ENCODE data around the gene IGF2R. TPM values are rescaled to one million over a fixed set of nuclear protein-coding genes. Genes with fewer than 3 reads are reported as not detected.

Gene IGF2R
- total RNA-seq, 8 experiments from 2014 or later: 18.4 to 124 (median 53.5) TPM

DNA sequence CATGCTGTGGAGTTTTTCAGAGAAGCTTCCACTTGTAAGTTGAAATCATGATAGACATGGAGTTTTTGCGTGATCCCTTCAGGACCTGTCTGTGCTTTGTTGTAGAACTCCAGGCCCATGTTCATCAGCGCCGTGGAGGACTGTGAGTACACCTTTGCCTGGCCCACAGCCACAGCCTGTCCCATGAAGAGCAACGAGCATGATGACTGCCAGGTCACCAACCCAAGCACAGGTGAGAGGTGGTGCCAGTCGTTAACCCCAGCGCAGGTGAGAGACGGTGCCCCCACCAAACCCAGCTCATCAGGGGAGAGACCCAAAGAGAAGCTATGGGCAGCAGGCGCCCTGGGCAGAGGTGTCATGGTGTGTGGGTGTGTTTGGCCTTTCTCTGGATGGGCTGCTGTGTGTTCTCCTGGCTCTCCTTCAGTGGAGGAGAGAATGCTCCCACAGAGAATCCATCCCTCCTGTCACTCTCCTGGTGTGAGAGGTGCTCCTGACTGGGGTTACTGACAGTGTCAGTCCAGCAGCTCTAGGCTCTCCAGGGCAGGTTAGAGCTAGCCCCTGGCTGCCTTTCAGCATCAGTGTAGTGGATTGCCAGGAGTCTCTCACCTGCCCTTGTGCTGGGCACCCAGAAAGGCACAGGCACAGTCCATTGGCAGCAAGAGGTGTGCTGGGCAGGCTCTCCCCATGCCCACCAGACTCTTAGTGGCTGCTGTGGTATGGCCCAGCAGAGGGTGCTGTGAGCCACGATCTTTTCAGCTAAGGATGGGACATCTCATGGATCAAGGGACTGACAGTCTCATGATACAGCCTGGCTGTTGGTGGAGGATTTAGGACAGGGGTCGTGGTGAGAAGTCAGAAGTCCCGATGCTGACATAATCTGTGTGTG is 103.2 kb downstream of the IGF2R start:
- Histone ChIP-seq H3K27ac (no peak overlapping the region), H3K4me1 (replicated peaks in 1 of 2) (no peaks in the 10 kb centered on the region), H3K4me3 (no peak overlapping the region)
- in situ Hi-C loops (cut with MboI; ENCODE audit: low pct_unique_long_range_greater_than_20kb in 2 of 9, low sequenced_read_pairs in 9 of 9, unreplicated experiment in 9 of 9): no loop called here
- peak in 7 of 8 experiments; percentile 26 to 61 (median 30) for ATAC-seq (replicated peaks in 6 of 8)
- WGBS, 10 experiments: 57 to 100% (median 86%) methylated on average over 1 to 7 of the region's 11 CpGs; no CpG with 5 or more reads in 3 of the 10 experiments

DNA sequence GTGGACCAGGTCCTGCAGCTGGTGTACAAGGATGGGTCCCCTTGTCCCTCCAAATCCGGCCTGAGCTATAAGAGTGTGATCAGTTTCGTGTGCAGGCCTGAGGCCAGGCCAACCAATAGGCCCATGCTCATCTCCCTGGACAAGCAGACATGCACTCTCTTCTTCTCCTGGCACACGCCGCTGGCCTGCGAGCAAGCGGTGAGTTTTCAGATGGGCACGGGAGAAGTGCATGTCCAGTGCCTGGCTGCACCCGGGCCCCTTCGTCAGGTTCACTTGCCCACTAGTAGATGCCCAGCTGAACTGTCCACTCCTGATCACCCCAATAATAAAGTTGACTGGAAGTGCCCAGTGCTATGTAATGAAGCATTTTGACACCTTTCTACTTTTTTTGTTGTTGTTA is 104.4 kb downstream of the IGF2R start:
- no peaks in the 10 kb centered on the region for H3K4me1 ChIP-seq (replicated peaks in 1 of 2)
- WGBS, 10 experiments: 83 to 100% (median 97%) methylated on average over 2 to 9 of the region's 9 CpGs; no CpG with 5 or more reads in 5 of the 10 experiments
- no peak for ATAC-seq (replicated peaks in 6 of 8)
- in situ Hi-C loops (cut with MboI; ENCODE audit: low pct_unique_long_range_greater_than_20kb in 2 of 9, low sequenced_read_pairs in 9 of 9, unreplicated experiment in 9 of 9): no loop called here
- no peak overlapping the region for H3K27ac ChIP-seq
- no peak overlapping the region for H3K4me3 ChIP-seq

DNA sequence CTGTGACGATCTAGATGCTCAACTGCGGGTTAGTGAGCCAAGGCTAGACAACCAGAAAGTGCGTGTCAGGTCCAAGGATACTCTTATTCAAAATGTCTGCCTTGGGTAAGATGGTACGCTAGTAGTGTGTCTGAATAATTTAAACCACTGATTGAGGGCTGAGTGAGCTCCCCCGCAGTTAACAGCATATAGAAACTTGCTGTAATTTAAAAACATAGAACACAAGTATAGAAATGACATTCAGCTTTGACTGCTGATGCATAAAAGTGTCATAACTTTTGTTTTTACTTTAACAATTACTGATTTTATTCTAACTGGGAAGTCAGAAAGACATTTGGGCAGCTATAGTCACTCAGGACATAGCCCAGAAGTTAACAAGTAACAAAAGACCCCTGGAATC is 107.1 kb downstream of the IGF2R start:
- no peak overlapping the region for H3K4me3 ChIP-seq
- H3K27ac ChIP-seq: no peak overlapping the region
- ATAC-seq (replicated peaks in 6 of 8): no peak
- in situ Hi-C loops (cut with MboI; ENCODE audit: low pct_unique_long_range_greater_than_20kb in 2 of 9, low sequenced_read_pairs in 9 of 9, unreplicated experiment in 9 of 9): loop anchor here in 1 of 9 experiments (25.0 kb wide), 1 partner anchor 386 kb away; no protein-coding TSS in a partner anchor
- 88 to 100% (median 100%) methylated on average over 1 to 5 of the region's 5 CpGs; no CpG with 5 or more reads in 3 of the 10 experiments for WGBS, 10 experiments
- no peaks in the 10 kb centered on the region for H3K4me1 ChIP-seq (replicated peaks in 1 of 2)

DNA sequence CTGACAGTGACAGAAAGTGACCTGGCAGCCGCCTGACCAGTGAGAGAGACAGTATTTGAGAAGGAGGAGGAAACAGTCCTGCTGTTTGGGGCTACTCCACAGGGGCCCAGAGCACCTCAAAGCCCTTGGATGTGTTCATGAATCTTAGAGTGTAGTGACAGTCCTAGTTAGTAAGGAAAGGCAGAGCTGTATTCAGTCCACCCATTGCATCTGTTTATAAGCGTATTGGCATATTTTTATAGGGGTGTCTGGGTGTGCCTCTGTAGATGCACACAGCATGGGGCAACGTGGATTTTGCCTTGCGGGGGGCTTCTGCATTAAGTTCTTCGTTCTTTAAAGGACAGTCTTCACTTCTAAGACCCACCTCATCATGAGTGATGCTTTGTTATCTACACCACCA is 108.1 kb downstream of the IGF2R start:
- ATAC-seq (replicated peaks in 6 of 8): peak in 2 of 8 experiments; percentile 71 to 82
- H3K27ac ChIP-seq: no peak overlapping the region
- H3K4me1 ChIP-seq (replicated peaks in 1 of 2): no peaks in the 10 kb centered on the region
- in situ Hi-C loops (cut with MboI; ENCODE audit: low pct_unique_long_range_greater_than_20kb in 2 of 9, low sequenced_read_pairs in 9 of 9, unreplicated experiment in 9 of 9): loop anchor here in 1 of 9 experiments (25.0 kb wide), 1 partner anchor 385 kb away; no protein-coding TSS in a partner anchor
- WGBS, 10 experiments: 25 to 100% (median 90%) methylated on average over 1 to 5 of the region's 5 CpGs
- H3K4me3 ChIP-seq: no peak overlapping the region

DNA sequence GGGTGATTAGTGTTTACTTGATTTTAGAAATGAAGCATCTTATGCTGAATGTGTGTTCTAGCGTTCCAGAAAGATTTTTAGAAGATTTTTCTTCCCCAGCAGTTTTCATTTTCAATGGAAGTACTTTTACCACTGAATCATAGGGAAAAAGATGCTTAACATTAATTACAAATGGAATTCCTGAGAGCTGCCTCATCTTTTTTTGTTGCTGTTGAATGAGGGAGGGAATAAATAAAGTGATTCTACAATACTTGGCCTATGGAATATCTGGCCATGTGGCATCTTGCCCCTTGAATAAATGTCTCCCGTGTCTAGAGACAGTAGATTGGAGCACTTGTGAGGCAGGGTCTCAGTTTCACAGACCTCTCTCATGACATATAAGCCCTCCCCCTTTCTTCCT is 108.6 kb downstream of the IGF2R start:
- Histone ChIP-seq H3K4me3 (no peak overlapping the region), H3K27ac (no peak overlapping the region), H3K4me1 (replicated peaks in 1 of 2) (no peaks in the 10 kb centered on the region)
- in situ Hi-C loops (cut with MboI; ENCODE audit: low pct_unique_long_range_greater_than_20kb in 2 of 9, low sequenced_read_pairs in 9 of 9, unreplicated experiment in 9 of 9): loop anchor here in 1 of 9 experiments (25.0 kb wide), 1 partner anchor 385 kb away; no protein-coding TSS in a partner anchor
- peak in 2 of 8 experiments; percentile 47 to 49 for ATAC-seq (replicated peaks in 6 of 8)
- 0 to 100% (median 90%) methylated on average over 1 to 2 of the region's 2 CpGs; no CpG with 5 or more reads in 1 of the 10 experiments for WGBS, 10 experiments

DNA sequence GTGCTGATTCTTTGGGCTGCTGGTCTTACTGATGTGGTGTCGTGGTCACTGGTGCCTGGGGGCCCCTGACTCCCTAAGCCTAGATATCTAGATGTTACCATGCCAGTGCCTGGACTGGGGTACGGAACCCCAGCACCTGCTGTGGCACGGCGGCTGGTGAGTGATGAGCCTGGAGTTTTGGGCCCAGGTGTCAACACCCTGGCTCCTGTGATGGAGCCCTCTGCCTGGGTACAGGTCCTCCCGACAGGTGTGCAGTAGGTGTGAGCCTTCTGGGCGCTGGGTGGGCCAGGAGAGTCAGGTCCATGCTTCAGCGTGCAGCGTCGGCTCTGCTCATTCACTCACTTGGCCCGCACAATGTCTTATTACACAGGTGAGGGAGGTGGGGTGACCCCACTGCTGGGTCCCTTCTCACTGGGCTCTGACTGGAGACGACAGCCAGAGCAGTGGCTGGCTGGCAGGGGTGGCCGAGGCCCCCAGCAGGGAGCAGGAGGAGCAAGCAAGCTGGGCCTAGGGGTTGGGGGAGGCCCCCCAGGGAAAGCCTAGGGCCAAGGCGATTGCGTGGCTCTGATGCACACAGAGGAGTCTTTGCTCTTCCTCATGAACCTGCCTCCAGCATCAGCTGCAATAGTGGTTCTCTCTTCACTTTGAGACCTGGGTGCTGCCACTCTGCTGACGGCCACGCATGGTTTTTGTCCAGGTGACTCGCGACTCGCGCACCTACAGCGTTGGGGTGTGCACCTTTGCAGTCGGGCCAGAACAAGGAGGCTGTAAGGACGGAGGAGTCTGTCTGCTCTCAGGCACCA is 110.2 kb downstream of the IGF2R start:
- no peak for ATAC-seq (replicated peaks in 6 of 8)
- no peaks in the 10 kb centered on the region for H3K4me1 ChIP-seq (replicated peaks in 1 of 2)
- in situ Hi-C loops (cut with MboI; ENCODE audit: low pct_unique_long_range_greater_than_20kb in 2 of 9, low sequenced_read_pairs in 9 of 9, unreplicated experiment in 9 of 9): loop anchor here in 1 of 9 experiments (25.0 kb wide), 1 partner anchor 383 kb away; no protein-coding TSS in a partner anchor
- no peak overlapping the region for H3K27ac ChIP-seq
- 90 to 95% (median 92%) methylated on average over 4 to 9 of the region's 23 CpGs; no CpG with 5 or more reads in 5 of the 10 experiments for WGBS, 10 experiments
- no peak overlapping the region for H3K4me3 ChIP-seq

DNA sequence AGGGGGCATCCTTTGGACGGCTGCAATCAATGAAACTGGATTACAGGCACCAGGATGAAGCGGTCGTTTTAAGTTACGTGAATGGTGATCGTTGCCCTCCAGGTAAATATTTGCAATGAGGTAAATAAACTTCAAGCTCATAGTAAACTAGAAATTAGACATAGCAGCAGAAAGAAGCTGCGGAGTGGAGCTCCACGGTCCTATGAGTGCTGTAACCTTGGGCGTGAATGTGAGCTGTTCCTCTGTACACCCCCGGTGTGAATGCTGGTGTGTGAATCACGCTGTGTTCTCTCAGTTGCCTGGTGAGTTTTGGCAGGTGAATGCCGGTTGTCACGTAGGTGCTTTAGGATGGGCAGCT is 110.8 kb downstream of the IGF2R start:
- no peak for ATAC-seq (replicated peaks in 6 of 8)
- Histone ChIP-seq H3K4me3 (no peak overlapping the region), H3K27ac (no peak overlapping the region), H3K4me1 (replicated peaks in 1 of 2) (no peaks in the 10 kb centered on the region)
- in situ Hi-C loops (cut with MboI; ENCODE audit: low pct_unique_long_range_greater_than_20kb in 2 of 9, low sequenced_read_pairs in 9 of 9, unreplicated experiment in 9 of 9): loop anchor here in 1 of 9 experiments (25.0 kb wide), 1 partner anchor 383 kb away; no protein-coding TSS in a partner anchor
- WGBS, 10 experiments: 88 to 100% (median 97%) methylated on average over 1 to 9 of the region's 12 CpGs; no CpG with 5 or more reads in 3 of the 10 experiments

DNA sequence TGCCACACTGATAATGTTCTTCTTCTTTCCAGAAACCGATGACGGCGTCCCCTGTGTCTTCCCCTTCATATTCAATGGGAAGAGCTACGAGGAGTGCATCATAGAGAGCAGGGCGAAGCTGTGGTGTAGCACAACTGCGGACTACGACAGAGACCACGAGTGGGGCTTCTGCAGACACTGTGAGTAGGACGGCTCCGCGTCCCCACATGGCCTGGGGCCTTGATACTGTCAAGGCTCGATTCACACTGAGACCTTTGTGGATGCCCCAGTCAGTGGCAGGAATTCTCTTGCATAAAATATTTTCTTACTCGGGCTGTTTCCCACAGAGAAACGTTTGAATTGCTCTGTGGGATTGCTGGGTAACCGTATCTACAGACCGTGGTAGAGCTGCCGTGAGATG is 111.2 kb downstream of the IGF2R start:
- no peaks in the 10 kb centered on the region for H3K4me1 ChIP-seq (replicated peaks in 1 of 2)
- H3K4me3 ChIP-seq: no peak overlapping the region
- no peak overlapping the region for H3K27ac ChIP-seq
- WGBS, 10 experiments: 96 to 100% (median 98%) methylated on average over 1 to 7 of the region's 17 CpGs; no CpG with 5 or more reads in 5 of the 10 experiments
- ATAC-seq (replicated peaks in 6 of 8): no peak
- in situ Hi-C loops (cut with MboI; ENCODE audit: low pct_unique_long_range_greater_than_20kb in 2 of 9, low sequenced_read_pairs in 9 of 9, unreplicated experiment in 9 of 9): loop anchor here in 1 of 9 experiments (25.0 kb wide), 1 partner anchor 382 kb away; no protein-coding TSS in a partner anchor

DNA sequence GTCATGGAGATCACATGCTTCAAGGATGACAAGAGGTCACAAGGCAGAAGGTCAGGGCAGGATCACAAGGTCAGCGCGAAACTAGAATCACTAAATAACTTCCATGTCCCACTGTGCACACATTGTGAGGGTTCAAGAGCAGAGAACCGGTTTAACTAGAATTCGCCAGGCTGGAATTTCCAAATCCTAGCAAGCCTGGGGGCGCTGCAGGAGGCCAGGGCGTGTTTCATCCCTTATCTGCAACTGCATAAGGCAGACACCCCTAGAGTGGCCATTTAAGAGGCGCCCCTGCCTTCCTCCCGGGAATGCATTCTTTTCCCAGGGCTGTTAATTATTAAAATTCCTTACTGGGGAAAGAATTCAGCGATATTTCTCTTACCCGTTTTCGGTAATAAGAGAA is 112.5 kb downstream of the IGF2R start:
- WGBS, 10 experiments: 72 to 100% (median 93%) methylated on average over 1 to 11 of the region's 11 CpGs; no CpG with 5 or more reads in 1 of the 10 experiments
- in situ Hi-C loops (cut with MboI; ENCODE audit: low pct_unique_long_range_greater_than_20kb in 2 of 9, low sequenced_read_pairs in 9 of 9, unreplicated experiment in 9 of 9): loop anchor here in 1 of 9 experiments (25.0 kb wide), 1 partner anchor 381 kb away; no protein-coding TSS in a partner anchor
- no peak overlapping the region for H3K4me3 ChIP-seq
- no peak for ATAC-seq (replicated peaks in 6 of 8)
- no peaks in the 10 kb centered on the region for H3K4me1 ChIP-seq (replicated peaks in 1 of 2)
- no peak overlapping the region for H3K27ac ChIP-seq

DNA sequence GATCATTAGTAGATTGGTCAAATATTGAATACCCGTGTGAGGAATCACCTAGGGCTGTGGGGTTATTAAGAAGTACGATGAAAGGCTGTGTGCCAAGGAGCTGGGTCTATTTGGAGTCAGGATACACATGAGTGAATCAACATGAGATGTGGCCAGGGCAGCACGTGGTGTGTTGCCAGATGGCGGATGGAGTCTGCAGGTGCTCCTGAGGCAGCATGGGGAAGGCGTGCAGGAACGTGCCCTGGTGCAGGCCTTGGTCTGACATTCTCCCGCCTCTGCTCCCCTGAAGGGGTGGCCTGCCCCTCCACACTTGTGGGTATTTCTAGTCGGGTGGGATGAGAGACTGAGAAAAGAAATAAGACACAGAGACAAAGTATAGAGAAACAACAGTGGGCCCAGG is 113.7 kb downstream of the IGF2R start:
- no peak overlapping the region for H3K27ac ChIP-seq
- H3K4me1 ChIP-seq (replicated peaks in 1 of 2): no peaks in the 10 kb centered on the region
- in situ Hi-C loops (cut with MboI; ENCODE audit: low pct_unique_long_range_greater_than_20kb in 2 of 9, low sequenced_read_pairs in 9 of 9, unreplicated experiment in 9 of 9): loop anchor here in 1 of 9 experiments (25.0 kb wide), 1 partner anchor 380 kb away; no protein-coding TSS in a partner anchor
- no peak for ATAC-seq (replicated peaks in 6 of 8)
- WGBS, 10 experiments: 67 to 100% (median 90%) methylated on average over 1 to 3 of the region's 8 CpGs; no CpG with 5 or more reads in 4 of the 10 experiments
- no peak overlapping the region for H3K4me3 ChIP-seq

DNA sequence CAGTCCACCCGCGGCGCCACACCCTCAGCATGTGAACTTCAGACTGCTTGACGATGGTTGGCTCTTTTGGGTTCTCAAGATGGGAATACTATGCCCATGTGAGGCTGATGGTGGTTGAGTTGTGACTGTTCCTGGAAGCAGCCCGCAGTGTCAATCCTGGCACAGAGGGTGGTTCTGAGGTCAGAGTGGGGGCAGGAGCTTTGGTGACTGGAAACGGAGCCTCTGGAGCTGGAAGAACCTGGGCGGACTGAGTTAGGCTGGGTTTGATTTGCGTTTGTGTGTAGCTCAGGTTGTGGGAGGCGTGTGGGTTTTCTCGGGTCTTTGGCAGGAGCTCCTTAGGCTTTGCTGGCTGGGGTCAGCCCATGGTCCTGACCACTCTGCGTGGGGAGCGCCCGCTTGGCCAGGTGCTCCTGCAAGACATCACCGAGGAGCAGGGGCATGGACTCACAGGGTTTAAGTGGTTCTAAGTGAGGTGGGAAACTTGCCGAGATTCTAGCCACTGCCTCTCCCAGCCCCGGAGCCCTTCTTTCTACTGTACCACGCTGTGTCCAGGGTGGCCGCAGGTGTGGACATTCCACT is 115.4 kb downstream of the IGF2R start:
- H3K4me1 ChIP-seq (replicated peaks in 1 of 2): no peaks in the 10 kb centered on the region
- no peak overlapping the region for H3K4me3 ChIP-seq
- in situ Hi-C loops (cut with MboI; ENCODE audit: low pct_unique_long_range_greater_than_20kb in 2 of 9, low sequenced_read_pairs in 9 of 9, unreplicated experiment in 9 of 9): loop anchor here in 1 of 9 experiments (25.0 kb wide), 1 partner anchor 378 kb away; no protein-coding TSS in a partner anchor
- 85 to 100% (median 99%) methylated on average over 1 to 10 of the region's 18 CpGs; no CpG with 5 or more reads in 2 of the 10 experiments for WGBS, 10 experiments
- ATAC-seq (replicated peaks in 6 of 8): no peak
- no peak overlapping the region for H3K27ac ChIP-seq

DNA sequence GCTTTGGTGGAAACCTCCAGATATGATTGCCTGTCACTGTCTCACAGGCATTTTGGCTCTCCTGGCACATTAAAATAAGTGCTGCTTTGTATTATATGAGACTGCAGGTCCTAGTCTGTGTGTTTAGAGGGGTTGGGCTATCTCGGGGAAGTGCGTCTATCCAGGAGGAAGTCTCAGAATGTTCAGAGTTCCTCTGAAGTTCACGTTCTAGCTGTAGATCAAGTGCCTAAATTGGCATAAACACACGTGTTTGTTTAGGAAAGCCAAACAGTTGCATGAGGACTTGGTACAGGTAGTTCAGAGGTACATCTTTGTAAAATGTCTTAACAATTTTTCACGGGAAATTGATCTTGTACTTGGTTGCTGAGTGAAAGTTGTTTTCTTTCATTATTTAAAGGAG is 116.3 kb downstream of the IGF2R start:
- Histone ChIP-seq H3K4me3 (no peak overlapping the region), H3K27ac (no peak overlapping the region), H3K4me1 (replicated peaks in 1 of 2) (no peaks in the 10 kb centered on the region)
- ATAC-seq (replicated peaks in 6 of 8): no peak
- 80 to 97% (median 88%) methylated on average over 2 to 5 of the region's 5 CpGs; no CpG with 5 or more reads in 3 of the 10 experiments for WGBS, 10 experiments
- in situ Hi-C loops (cut with MboI; ENCODE audit: low pct_unique_long_range_greater_than_20kb in 2 of 9, low sequenced_read_pairs in 9 of 9, unreplicated experiment in 9 of 9): loop anchor here in 1 of 9 experiments (25.0 kb wide), 1 partner anchor 377 kb away; no protein-coding TSS in a partner anchor
